Spleen (tissue), 7 donors: ENCODE results near the gene ARHGEF39.

Source experiments
- CTCF ChIP-seq, 11 experiments: fragments of 200-600 bp in 7 of 11; fragments of 450-650 bp in 4 of 11; sonication (generic) in 4 of 11; IDR thresholded peaks in 8 of 11; conservative IDR thresholded peaks in 3 of 11; 1 replicate in 7 of 11; 2 replicates in 4 of 11; pipeline versions ENCODE4 v1.4.0 to v1.8.0; 2016 to 2021; ENCODE audit warnings: antibody characterized with exemption in 11 of 11, inconsistent platforms in 4 of 11, mild to moderate bottlenecking in 1 of 11
- POLR2A ChIP-seq, 3 donors: fragments of 450-650 bp; IDR thresholded peaks; one replicate each; pipeline ENCODE4 v1.5.1; 2017; ENCODE audit warnings: antibody characterized with exemption in 3 of 3, mild to moderate bottlenecking in 1 of 3
- POLR2AphosphoS5 ChIP-seq, 3 donors: sonication (generic); formaldehyde crosslinking; IDR thresholded peaks; one replicate each; pipeline ENCODE4 v1.5.1; 2017; ENCODE audit warnings: antibody characterized with exemption in 3 of 3
- donor health status: DM: no; HTN: no; CAD: no; lungs with moderate emphysema.
- donor health status: DM: no; HTN: no; CAD: no.
- donor health status: DM: no; HTN: no; CAD: no.

- TF ChIP-seq CTCF (IDR thresholded peaks at IDR 0.05 in 8 of 11, conservative IDR thresholded peaks at IDR 0.05 in 3 of 11) (no peak), POLR2A (IDR thresholded peaks at IDR 0.05) (no peak), POLR2AphosphoS5 (IDR thresholded peaks at IDR 0.05) (no peak)
Observed at GRCh38 chr9:35687972-35688557, 23.1 kb upstream of the ARHGEF39 start.
